GM21576 (cell line): ENCODE data around the gene CHCHD6.

ENCODE experiments used
- ATAC-seq: cut with Tn5 transposase; IDR thresholded peaks from one replicate; pipeline ENCODE4 v1.9.1; 2021; ENCODE audit warnings: mild to moderate bottlenecking, moderate library complexity; ENCODE audit not compliant: unreplicated experiment

Gene CHCHD6

DNA sequence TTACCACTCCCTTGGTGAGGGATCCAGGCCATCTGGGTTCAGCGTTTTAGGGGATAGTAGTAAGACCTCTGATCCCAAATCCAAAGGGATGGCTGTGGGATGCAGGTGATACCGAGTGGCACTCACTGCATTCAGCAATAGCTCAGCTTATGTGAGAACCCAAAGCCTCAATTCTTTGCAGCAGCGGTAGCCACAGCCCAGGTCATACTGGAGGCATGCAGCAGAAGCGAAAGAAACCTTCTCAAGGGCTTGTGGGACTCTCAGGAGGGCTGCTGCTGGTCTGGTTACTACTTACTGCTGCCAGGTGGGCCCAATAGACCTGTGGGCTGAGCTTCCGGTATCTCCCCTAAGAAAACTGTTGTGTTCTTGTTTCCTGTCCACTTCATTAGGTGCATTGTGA lies 38.0 kb downstream of the CHCHD6 start:
- ATAC-seq: no peak

DNA sequence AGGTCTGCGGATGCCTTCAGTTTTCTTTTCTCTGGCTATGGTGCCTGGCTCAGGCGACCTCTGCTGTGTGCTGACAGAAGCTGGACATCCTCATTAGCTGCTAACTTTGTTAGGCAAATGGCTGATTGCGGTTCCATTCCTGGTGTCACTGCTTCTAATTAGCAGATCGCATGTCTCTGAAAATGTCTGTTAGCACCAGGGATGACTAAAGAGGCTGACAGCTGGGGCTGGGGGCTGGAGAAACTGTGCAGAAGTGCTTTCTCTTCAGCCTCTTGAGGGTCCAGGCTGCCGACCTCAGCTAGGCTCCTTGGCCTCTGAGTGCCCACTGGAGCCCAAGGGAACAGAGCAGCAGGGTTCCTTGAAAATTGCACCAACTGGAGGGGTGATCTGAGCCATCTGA lies 39.3 kb downstream of the CHCHD6 start:
- no peak for ATAC-seq

- no peak for ATAC-seq
Observed at GRCh38 chr3:126743781-126744180, 39.7 kb downstream of the CHCHD6 start.

GRCh38 chr3:126745760-126746394 lies 41.8 kb downstream of the CHCHD6 start:
- no peak for ATAC-seq

GRCh38 chr3:126746395-126747177 lies 42.5 kb downstream of the CHCHD6 start:
- ATAC-seq: no peak

DNA sequence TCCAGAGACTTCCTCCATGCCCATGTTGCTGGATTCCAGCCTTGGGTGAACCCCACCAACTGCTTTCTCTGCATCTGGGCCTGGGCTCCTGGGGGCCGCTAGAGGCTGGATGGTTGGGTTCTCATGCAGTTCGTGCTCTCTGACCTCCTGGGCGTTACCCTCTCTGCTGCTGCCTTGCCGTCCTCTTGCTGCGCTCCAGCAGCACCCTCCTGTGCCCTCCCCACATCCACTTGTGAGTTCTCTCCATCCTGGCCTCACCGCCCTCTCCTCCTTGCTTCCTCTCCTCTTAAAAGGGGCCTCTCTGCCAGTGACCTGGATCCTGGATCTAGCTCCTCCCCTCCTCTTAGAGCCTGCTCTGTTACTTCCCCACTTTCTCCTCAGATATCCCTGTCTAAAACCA lies 43.7 kb downstream of the CHCHD6 start:
- no peak for ATAC-seq

DNA sequence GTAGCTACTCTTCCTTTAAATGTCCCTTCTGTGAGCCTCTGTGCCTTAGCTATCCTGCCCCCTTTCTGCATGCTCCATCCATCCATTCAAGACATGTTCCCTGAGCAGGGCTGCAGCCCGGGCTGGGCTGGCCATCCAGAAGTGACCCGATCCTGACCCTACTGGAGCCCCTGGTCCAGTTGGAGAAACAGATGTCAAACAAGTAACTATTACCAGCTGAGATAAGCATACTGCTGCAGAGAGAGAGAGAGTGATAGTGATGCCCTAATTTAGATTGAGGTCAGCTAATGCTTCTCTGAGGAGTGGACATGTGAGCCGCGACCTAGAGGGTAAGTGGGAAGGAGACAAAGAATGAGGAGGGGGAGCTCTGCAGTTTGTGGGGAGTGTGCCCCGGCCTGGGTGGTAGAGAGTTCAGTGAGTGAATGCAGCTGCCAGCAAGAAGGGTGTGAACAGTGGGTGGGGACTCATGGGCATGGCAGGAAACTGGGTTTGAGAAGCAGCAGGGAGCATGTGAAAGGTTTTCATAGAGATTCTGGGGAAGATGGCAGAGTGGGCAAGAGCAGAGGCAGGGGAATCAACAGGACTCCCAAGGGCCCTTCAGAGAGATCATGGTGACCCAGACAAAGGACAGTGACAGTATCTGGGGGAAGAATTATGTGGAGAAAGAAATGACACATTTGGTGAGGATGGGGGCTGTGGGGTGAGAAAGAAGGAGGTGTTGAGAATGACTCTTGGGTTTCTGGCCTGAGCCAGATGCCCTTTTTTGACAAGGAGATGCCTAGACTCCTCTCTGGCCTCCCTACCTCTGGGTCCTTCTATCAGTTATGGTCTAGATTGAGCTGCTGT lies 44.9 kb downstream of the CHCHD6 start:
- ATAC-seq: no peak

DNA sequence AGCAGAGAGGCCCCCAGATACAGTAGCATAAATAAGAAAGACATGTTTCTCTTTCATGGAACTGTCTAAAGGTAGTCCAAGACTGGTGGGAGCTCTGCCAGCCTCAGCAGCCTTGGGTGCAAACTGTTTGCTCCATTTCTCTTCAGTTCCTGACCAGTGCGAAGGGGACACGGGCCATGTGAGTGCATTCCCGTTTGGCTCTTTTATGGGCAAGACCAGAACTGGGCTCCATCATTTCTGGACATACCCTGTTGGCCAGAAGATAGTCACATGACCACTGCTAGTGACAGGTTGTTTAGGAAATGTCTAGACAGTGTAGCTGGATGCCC lies 45.5 kb downstream of the CHCHD6 start:
- no peak for ATAC-seq

DNA sequence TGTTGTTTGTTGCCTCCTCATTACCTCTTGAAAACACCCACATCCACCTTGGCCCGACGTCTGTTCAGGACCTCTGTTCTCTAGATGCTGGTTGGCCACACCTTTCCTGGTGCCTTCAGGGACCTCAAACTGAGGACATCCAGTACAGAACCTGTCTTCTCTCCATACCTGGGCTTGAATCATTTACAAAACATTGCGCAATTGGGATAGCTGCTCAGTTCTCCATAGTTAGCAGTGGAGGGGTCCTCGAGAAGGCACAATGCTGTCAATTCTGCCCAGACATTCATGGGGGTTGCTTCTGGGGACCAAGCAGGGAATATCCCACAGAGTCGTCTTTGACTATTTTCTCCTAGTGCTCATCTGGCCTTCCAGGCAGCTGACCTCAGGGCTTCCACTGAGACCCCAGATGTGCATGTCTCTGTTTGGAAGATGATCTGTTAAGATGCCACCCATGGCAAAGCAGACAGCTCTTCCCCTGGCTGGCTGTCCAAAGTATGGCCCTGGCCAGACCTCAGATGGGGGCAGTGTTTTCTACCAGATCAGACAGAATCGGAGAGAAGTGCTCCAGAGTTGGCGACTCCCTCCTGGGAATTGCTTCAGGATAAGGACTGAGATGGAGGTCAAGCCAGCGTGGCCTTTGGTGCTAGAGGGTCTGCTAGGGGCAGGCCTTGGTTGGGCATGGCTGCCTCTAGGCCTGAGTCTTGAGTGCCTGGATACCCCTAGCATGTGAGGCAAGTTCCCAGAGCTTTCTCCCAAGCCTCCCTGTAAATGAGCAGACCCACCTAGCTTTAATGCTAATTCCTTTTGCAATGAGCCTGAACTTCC lies 46.1 kb downstream of the CHCHD6 start:
- ATAC-seq: no peak

DNA sequence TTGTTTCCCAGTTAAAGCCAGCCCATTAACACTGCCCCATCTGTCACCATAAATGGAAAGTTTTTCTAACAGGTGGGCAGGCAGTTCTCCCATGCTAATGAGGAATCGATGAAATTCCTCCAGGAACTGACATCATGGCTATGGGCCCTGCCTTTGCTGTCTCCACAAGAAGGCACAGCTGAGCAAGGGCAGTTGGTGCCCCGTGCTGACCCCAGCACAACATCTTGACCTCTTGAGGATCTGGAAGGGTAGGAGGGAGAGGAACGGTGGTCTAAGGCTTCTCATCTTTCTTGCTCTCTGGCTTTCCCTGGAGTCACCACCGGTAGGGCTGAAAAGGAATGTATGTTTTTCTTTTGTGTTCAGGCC lies 46.7 kb downstream of the CHCHD6 start:
- no peak for ATAC-seq

GRCh38 chr3:126751611-126752302 lies 47.7 kb downstream of the CHCHD6 start:
- no peak for ATAC-seq

- ATAC-seq: peak; percentile 71
Observed at GRCh38 chr3:126752303-126753190, 48.5 kb downstream of the CHCHD6 start.

GRCh38 chr3:126753191-126754160 lies 49.4 kb downstream of the CHCHD6 start:
- ATAC-seq: no peak

- no peak for ATAC-seq
Observed at GRCh38 chr3:126755866-126756265, 51.8 kb downstream of the CHCHD6 start.

DNA sequence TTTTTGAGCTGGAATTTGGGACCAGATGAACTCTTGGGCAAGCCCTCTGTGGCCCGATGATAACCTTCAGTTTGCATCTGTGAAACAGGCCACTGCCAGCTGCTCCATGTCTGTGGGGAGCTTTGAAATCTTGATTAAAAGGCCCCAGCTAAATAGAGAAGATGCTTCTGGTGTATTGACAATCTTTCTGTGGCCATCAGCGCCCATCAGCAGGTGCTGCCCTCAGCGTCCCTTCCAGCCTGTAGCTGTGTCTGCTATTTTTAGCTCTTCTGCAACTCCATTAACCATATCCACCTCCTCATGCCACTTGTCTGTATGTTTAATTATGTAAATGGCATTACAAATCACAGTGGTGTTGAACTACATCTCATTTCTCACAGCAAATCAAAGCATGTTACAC lies 54.0 kb downstream of the CHCHD6 start:
- ATAC-seq: no peak

- ATAC-seq: no peak
Observed at GRCh38 chr3:126758882-126759281, 54.8 kb downstream of the CHCHD6 start.

GRCh38 chr3:126760541-126760940 lies 56.5 kb downstream of the CHCHD6 start:
- ATAC-seq: no peak

DNA sequence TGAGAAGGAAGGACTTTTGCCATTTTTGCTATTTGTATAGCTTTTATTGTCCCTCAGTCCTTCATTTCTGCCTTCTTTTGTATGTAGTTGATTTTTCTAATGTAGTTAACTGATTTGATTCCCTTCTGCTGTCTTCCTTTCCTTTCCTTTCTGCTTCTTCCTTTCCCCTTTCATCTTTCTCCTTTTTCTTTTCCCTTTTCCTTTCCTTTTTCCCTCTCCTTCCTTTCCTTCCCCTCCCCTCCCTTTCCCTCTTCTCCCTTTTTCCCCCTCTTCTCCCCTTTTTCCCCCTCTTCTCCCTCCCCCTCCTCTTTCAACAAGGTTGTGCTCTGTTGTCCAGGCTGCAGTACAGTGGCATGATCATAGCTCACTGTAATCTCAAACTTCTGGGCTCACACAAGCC lies 59.0 kb downstream of the CHCHD6 start:
- ATAC-seq: no peak
